GM19240 (cell line): Measurements from ENCODE around the gene DENR.

Source experiments
- DNase-seq: peaks from one replicate; pipeline ENCODE4 v3.0.0; 2011; ENCODE audit warnings: low spot score; ENCODE audit not compliant: insufficient read length

Gene DENR

DNA sequence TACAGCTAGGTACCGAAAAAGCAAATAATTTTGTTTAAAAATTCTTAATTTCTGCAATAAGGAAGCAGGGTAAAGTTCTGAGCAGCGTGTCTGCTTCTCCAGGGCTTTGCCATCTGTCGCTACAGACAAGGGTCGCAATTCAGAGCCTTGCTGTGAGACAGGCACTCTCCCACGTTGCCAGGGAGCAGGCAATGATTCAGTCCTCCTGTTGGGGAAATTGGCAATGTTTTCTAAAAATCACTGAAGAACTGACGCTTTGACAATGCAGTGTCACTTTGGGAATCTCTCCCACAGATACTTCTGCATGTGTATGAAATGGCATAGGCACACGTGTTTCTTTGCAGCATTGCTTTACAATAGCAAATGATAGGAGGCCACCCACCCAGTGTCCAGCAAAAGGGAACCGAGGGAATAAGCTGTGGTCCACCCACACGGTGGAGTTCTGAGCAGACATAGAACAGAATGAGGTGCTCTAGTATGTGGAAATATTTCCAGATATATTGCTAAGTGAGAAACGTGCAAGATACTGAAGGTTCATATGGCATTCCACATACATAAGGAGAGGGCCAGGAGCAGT, 66.7 kb downstream of the DENR start:
- no peak for DNase-seq

DNA sequence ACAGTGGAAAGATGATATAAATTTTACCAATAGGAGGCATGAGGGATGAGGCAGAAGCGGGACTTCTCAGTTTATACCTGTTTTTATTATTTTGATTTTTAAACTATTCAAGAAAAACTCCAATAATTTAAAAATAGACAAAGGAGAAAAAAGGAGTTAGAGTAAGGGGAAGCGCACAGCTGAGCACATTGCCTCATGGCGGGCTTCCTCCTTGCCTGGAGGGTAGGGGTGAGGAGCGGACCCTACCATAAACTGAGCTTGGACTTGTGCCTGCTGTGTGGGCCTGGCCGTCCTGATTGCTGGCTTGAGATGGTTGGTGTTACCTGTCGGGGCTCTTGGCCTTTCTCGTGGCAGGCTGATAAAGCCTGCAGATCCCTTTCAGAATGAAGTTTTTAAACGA, 67.5 kb downstream of the DENR start:
- DNase-seq: no peak
